GM18498 (cell line): ENCODE data around the gene STARD9.
"Not testable (repeated sequence)": the region's sequence is repeated elsewhere in the genome, so short reads cannot be mapped to it uniquely, and the experiment has no call there.

Source experiments
- ATAC-seq: cut with Tn5 transposase; IDR thresholded peaks from one replicate; pipeline ENCODE4 v1.9.1; 2021; ENCODE audit warnings: mild to moderate bottlenecking, moderate library complexity; ENCODE audit not compliant: unreplicated experiment

The STARD9 gene

DNA sequence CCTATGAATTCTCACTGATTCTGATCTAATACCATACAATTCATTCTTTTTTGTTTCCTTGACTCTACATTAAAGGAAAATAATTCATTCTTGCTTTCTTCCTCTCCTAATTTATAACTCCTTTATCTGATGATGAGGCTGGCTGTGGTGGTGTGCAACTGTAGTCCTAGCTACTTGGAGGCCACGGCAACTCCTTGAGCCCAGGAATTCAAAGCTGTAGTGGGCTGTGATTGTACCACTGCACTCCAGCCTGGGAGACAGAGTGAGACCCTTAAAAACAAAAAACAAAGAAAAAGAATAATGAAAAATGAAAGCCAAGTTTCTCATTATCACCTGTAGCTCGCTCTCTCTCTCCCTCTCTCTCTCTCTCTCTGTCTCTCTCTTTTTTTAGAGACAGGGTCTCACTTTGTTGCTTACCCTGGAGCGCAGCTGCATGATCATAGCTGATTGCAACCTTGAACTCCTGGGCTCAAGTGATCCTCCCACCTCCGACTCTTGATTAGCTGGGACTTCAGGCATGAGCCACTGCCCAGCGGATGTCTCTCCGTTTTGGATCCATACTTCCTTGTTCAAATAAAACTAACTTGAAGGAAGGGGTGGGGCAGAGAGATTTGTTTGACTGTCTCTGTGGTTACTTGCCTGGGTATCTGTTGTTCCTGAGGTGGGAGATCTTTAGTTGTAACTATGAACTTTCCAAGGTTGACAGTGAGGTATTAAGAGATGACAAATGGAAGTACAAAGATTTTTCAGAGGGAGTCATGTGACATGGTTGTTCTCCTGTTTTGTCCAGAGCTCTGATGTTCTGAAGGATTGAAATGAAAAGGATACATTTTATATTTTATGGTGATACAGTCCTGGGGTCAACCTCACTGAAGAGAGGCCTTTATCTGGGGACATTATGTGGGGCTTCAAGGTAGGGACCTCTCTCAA lies 46.9 kb downstream of the STARD9 start:
- no peak for ATAC-seq

DNA sequence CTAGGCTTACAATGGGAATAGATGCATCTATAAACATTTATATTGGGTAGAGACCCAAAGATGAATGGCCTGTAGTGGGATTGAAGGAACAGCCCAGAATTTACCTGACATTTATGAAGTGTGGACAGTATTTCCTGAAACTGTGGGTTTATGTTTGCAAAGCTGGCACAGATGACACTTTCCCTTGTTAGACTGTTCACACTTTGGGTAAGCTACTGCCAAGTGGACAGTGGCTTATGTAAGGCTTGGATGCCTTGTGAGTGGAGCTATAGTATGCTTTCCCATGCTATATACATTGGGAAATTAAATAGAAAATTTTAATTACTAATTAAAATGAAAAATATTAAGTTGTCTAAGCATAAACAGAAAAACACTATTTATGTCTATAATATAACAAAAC lies 48.5 kb downstream of the STARD9 start:
- no peak for ATAC-seq

DNA sequence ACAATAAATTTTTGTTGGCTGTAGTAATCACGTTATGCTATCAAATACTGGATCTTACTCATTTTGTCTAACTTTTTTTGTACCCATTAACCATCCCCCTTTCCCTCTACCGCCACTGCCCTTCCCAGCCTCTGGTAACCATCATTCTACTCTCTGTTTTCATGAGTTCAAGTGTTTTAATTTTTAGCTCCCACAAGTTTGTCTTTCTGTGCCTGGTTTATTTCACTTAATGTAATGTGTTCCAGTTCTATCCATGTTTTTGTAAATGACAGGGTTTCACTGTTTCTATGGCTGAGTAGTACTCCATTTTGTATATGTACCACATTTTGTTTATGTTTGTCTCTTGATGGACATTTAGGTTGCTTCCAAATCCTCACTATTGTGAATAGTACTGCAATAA lies 52.1 kb downstream of the STARD9 start:
- no peak for ATAC-seq

DNA sequence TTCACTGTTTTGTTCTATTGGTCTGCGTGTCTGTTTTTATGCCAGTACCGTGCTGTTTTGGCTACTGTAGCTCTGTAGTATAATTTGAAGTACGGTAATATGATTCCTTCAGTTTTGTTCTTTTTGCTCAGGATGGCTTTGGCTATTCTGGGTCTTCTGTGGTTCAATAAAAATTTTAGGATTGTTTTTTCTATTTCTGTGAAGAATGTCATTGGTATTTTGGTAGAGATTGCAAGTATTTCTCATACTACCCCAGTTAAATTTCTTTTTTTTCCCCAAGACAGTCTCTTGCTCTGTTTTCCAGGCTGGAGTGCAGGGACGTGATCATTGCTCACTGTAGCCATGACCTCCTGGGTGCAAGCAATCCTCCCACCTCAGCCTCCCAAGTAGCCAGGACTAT lies 53.4 kb downstream of the STARD9 start:
- ATAC-seq, result no peak

DNA sequence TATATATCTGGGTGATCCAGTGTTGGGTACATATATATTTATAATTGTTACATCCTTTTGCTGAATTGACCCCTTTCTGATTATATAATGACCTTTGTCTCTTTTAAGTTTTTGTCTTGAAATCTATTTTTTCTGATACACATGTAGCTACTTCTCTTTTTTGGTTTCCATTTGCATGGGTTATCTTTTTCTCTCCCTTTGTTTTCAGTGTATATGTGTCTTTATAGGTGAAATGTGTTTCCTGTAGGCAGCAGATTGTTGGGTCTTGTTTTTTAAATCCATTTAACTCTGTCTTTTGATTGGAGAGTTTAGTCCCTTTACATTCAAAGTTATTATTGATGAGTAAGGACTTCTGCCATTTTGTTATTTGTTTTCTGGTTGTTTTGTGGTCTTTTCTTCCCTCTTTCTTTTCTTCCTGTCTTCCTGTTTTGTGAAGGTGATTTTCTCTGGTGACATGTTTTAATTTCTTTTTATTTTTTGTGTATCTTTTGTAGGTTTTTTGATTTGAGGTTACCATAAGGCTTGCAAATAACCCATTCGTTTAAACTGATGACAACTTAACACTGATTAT lies 56.8 kb downstream of the STARD9 start:
- no peak for ATAC-seq

DNA sequence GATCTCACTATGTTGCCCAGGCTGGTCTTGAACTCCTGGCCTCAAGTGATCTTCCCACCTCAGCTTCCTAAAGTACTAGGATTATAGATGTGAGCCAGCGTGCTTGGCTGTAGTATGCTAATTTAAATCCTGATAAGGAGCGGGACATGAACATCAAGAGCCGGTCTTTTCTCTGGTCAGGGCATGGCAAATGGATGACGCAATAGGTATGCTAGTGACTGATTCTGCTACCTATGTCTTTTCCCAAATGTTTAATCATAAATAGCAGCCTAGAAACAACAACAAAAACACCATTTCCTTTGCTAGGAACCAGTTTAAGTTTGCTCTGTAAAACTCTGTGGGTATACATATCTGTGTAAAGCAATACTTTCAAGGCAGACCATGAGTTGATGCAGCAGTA lies 64.7 kb downstream of the STARD9 start:
- ATAC-seq, result no peak

DNA sequence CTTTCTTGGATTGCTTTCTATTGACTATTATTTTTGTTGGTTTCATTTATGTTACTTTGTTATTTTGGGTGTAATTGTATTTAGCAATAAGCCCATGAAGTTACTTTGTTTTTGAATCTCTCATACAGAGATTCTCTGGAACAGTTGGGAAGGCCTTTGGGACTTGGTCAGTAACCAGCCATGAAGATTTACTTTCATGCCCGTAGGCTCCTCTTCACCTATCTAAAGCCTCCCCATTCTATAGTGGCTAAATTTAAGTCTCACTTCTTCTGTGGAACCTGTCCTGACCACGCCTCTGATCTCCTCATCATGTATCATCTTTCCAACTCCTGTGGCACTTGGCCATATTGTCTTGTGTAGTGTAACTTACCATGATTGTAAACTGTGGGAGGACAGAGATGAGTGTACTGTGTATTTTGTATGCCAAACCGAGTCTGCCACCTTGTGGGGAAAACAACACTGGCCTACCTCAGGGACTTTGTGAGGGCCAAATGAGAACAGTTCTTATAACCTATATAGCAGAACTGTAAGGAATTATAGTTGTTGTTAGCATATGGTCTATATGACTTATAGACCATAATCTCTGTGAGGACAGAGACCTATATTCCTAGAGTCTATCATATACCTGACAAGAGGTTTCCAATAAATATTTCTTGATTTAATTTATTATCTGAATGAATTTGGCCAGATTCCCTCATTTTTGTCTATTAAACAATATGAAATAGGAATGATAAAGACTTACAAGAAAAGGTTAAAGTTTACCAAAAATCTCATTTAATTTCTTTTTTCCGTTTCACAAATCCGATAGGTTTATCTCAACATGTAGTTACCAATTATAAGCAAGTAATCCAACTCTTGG lies 75.0 kb downstream of the STARD9 start:
- ATAC-seq, result peak; percentile 58

DNA sequence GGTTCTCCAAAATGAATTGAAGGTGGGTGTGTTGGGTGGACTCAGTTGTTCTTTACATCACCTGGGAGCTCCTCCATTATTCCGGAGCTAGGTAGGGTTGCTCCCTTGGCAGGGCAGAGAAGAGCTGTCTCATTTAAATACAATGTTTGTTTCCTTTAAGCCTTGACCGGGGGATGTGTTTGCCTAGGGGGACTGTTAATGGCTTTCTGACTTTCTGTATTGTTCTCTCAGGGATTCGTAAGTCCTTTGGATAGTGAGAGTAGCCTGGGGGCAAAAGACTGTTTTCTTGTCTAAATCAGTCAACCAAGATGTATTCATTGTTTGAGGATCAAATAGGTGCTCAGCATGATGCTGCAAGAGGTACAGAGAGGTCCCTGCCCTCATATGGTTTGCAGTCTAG lies 90.4 kb downstream of the STARD9 start:
- no peak for ATAC-seq

DNA sequence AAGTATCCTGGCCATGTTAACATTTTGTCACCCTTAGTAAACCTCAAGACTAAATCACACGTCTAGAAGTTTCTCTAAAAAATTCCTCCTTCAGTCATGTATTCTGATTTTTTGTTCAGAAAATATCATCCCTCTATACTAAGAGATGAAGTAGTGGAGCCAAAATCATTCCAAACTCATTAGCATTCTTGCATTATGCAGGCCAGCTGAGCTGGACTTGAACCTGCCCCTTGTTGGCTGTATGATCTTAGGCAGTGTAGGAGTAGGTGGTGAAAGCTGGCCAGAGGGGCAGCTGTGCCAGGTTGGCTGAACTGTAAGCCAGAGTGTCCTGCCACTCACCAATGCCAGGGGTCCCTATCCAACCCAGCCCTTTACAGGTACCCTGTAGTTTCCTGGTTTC lies 92.4 kb downstream of the STARD9 start:
- ATAC-seq, result no peak

DNA sequence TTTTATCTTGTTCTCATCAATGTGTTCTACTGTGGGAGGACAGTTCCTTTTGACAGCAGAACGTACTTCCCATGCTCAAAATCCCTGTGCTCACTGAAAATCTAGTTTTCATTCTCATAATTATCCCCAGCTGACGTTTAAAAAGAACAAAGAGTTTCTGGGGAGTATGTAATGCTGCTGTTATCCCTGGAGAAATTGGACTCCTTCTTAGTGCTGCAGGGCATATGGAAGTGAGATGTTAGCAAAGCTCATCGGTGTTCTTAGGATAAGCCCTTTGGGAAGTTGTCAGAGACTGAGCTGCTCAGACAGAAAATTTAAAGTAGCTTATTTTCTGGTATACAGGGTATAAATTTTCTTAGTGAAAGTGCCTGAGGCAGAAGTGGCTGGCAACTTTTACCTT lies 95.0 kb downstream of the STARD9 start:
- no peak for ATAC-seq

DNA sequence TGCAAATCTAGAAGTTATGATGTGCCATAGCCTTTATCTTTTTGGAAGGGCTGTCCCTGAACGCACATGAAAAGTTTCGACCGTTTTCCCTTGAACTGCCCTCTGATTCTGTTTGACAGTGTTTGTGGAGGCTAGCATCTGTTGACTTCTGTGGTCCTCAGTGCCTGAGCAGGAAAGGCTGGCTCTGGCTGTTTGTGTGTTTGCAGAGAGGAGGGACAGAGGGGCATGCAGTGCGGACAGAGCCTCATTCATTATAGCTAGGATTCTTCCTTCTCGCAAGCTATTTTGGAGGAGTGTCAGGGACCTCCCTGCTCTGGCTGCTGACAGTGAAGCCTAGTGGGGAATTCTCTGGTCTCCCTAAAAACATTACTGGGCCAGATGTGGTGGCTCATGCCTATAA lies 97.0 kb downstream of the STARD9 start:
- no peak for ATAC-seq

DNA sequence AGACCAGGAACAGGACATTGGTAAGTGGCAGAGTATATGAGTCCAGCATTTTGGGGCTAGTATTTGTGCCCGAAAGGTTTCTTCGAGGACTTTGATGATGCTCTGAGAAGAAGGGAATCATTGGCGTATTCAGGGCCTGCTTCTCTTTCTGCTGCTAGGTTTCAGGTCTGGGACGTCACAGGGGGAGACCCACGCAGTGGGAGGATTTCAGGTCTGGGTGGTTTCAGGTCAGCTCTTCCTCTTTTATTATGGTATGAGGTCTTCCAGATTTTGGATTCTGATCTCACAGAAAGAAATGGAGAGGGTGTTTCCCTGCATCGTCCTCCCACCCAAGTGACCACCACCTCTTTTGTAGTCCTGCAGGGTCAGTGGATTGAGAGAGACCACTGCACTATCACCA lies 99.1 kb downstream of the STARD9 start:
- ATAC-seq, result no peak

GRCh38 chr15:42675021-42675420 lies 99.6 kb downstream of the STARD9 start:
- no peak for ATAC-seq

- ATAC-seq, result no peak
Measured at GRCh38 chr15:42679285-42680141, 104.1 kb downstream of the STARD9 start.

- ATAC-seq, result not testable (repeated sequence)
Measured at GRCh38 chr15:42680142-42680482, 104.7 kb downstream of the STARD9 start.

DNA sequence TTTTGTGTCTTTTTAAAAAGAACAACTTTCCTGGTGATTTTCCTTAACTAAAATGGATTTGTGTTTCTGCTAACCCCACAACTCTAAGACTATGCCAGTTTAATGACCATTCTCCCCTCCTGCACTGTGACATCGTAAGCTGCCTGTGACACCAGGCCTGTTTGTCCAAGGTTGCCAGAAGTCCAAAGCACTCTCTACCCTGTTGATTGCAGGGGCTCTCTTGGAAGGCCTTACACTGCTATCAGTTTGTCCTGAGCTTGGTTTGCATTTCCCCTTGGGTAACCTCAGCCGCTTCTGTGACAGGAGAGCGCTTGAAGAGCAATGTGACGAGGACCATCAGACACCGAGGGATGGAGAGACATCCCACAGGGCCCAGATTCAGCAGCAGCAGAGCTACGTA lies 105.7 kb downstream of the STARD9 start:
- ATAC-seq, result no peak

GRCh38 chr15:42686281-42686680 lies 110.9 kb downstream of the STARD9 start:
- ATAC-seq, result no peak

DNA sequence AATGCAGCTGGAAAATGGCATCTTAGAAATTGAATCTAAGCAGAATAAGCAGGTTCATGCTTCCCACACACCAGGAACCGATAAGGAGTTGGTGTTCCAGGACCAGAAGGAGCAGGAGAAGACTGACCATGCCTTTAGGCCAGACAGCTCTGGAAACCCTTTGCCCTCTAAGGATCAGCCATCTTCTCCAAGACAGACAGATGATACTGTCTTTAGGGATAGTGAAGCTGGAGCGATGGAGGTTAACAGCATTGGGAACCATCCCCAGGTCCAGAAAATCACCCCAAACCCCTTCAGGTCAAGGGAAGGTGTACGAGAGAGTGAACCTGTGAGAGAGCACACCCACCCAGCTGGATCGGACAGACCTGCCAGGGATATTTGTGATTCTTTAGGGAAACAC lies 112.3 kb downstream of the STARD9 start:
- ATAC-seq, result no peak

DNA sequence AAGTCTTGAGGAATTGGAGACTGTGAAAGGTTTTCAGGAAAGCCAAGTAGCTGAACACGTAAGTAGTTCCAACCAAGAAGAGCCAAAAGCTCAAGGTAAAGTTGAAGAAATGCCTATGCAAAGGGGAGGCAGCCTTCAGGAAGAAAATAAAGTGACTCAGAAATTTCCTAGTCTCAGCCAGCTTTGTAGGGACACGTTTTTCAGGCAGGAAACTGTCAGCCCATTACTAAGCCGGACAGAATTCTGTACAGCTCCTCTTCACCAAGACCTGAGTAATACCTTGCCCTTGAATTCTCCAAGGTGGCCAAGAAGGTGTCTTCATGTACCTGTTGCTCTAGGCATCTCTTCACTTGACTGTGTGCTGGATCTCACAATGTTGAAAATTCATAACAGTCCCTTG lies 112.9 kb downstream of the STARD9 start:
- ATAC-seq, result no peak

DNA sequence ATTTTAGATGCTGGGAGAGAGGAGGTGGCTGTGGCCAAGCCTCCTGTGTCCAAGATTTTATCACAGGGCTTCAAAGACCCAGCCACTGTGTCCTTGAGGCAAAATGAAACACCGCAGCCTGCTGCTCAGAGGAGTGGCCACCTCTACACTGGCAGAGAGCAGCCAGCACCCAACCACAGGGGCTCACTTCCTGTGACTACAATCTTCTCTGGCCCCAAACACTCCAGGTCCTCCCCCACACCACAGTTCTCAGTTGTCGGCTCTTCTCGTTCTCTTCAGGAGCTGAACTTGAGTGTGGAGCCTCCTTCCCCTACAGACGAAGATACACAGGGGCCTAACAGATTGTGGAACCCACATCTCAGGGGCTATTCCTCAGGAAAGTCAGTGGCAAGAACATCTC lies 115.9 kb downstream of the STARD9 start:
- no peak for ATAC-seq

GRCh38 chr15:42691770-42692169 lies 116.4 kb downstream of the STARD9 start:
- ATAC-seq, result no peak
